Neural crest cell (in vitro differentiated cells): ENCODE data around the gene PLEKHA4. TPM values are rescaled to one million over a fixed set of nuclear protein-coding genes. Genes with fewer than 3 reads are reported as not detected.
"Not testable (repeated sequence)": the region's sequence is repeated elsewhere in the genome, so short reads cannot be mapped to it uniquely, and the experiment has no call there.

ENCODE experiments used
- DNase-seq: peaks from one replicate; pipeline ENCODE4 v3.0.0; 2021; ENCODE audit warnings: low read depth, mixed read lengths, low spot score
- H3K27ac Mint-ChIP-seq: one replicate; pipeline ENCODE4 v1.8.0; 2021; ENCODE audit warnings: mild to moderate bottlenecking, mixed read lengths; ENCODE audit not compliant: unreplicated experiment
- H3K27me3 Mint-ChIP-seq: 2 replicates; pipeline ENCODE4 v1.8.0; 2021; ENCODE audit warnings: low read depth, mild to moderate bottlenecking, mixed read lengths
- H3K36me3 Mint-ChIP-seq: 2 replicates; pipeline ENCODE4 v1.8.0; 2021; ENCODE audit warnings: low read depth, mild to moderate bottlenecking, mixed read lengths
- H3K4me1 Mint-ChIP-seq: 2 replicates; pipeline ENCODE4 v1.8.0; 2021; ENCODE audit warnings: mixed read lengths
- H3K4me3 Mint-ChIP-seq: one replicate; pipeline ENCODE4 v1.8.0; 2021; ENCODE audit warnings: mild to moderate bottlenecking, mixed read lengths
- H3K9me3 Mint-ChIP-seq: 2 replicates; pipeline ENCODE4 v1.8.0; 2021; ENCODE audit warnings: mixed read lengths
- total RNA-seq: library from RNA; stranded (reverse); gene quantifications from 2 replicates; pipeline ENCODE4 v1.2.1, GENCODE V29; 2021
- TF ChIP-seq, protein P1 (sequence below): fragments of 200-600 bp; sonication (generic); conservative IDR thresholded peaks from 2 replicates; pipeline ENCODE4 v1.5.0; 2021; ENCODE audit warnings: antibody characterized with exemption, mild to moderate bottlenecking

PLEKHA4 gene
- total RNA-seq, 1 donor from 2014 or later = 41.8 TPM

- Mint-ChIP-seq H3K9me3 (no peaks in the 10 kb centered on the region), H3K4me1 (peaks cover 20% of the 10 kb centered on the region), H3K36me3 (peaks cover 13% of the 10 kb centered on the region), H3K4me3 (no peak overlapping the region), H3K27ac (no peak overlapping the region), H3K27me3 (no peaks in the 10 kb centered on the region)
- no peak for DNase-seq
- TF ChIP-seq, protein P1, sequence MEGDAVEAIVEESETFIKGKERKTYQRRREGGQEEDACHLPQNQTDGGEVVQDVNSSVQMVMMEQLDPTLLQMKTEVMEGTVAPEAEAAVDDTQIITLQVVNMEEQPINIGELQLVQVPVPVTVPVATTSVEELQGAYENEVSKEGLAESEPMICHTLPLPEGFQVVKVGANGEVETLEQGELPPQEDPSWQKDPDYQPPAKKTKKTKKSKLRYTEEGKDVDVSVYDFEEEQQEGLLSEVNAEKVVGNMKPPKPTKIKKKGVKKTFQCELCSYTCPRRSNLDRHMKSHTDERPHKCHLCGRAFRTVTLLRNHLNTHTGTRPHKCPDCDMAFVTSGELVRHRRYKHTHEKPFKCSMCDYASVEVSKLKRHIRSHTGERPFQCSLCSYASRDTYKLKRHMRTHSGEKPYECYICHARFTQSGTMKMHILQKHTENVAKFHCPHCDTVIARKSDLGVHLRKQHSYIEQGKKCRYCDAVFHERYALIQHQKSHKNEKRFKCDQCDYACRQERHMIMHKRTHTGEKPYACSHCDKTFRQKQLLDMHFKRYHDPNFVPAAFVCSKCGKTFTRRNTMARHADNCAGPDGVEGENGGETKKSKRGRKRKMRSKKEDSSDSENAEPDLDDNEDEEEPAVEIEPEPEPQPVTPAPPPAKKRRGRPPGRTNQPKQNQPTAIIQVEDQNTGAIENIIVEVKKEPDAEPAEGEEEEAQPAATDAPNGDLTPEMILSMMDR = no peak
These were observed 10.7 kb upstream of the PLEKHA4 start for GRCh38 chr19:48879025-48879637.

DNA sequence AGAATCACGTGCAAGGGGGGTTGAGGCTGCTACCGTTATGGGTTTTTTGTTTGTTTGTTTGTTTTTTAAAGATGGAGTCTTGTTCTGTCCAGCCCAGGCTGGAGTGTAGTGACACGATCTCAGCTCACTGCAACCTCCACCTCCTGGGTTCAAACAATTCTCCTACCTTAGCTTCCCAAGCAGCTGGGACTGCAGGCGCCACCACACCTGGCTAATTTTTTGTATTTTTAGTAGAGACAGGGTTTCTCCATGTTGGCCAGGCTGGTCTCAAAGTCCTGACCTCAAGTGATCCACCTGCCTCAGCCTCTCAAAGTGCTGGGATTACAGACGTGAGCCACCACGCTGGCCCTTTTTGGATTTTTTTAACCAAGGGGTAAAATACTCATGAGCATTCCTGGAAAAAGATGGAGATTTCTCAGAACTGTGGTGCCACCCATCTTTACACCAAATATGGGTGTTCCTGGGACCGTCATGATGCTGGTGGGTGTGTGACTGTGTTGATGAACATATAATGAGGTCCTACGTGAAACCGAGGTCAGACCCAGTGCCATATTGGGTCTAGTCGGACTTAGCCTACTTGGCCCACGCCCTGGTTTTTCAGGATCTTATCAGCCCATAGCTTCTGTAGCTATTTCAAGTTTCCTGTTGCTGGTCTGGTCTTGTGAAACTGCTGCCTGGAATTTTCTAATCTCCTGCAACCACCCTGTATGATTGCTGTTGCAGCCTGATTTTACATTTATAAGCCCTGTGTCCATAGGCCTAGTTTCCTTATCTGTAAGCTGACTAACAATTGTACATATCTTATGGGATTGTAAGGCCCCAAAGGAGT is 10.0 kb upstream of the PLEKHA4 start:
- TF ChIP-seq, protein P1 = no peak
- peak overlapping the region; percentile 27 for H3K4me3 Mint-ChIP-seq
- no peaks in the 10 kb centered on the region for H3K9me3 Mint-ChIP-seq
- H3K36me3 Mint-ChIP-seq = peaks cover 20% of the 10 kb centered on the region
- no peaks in the 10 kb centered on the region for H3K27me3 Mint-ChIP-seq
- no peak for DNase-seq
- no peak overlapping the region for H3K27ac Mint-ChIP-seq
- peaks cover 27% of the 10 kb centered on the region for H3K4me1 Mint-ChIP-seq

GRCh38 chr19:48877855-48878195 is 9.4 kb upstream of the PLEKHA4 start:
- no peak overlapping the region for H3K4me3 Mint-ChIP-seq
- DNase-seq = no peak
- no peaks in the 10 kb centered on the region for H3K9me3 Mint-ChIP-seq
- peaks cover 33% of the 10 kb centered on the region for H3K4me1 Mint-ChIP-seq
- H3K27me3 Mint-ChIP-seq = no peaks in the 10 kb centered on the region
- H3K27ac Mint-ChIP-seq = no peak overlapping the region
- H3K36me3 Mint-ChIP-seq = peaks cover 26% of the 10 kb centered on the region
- TF ChIP-seq, protein P1 = no peak

DNA sequence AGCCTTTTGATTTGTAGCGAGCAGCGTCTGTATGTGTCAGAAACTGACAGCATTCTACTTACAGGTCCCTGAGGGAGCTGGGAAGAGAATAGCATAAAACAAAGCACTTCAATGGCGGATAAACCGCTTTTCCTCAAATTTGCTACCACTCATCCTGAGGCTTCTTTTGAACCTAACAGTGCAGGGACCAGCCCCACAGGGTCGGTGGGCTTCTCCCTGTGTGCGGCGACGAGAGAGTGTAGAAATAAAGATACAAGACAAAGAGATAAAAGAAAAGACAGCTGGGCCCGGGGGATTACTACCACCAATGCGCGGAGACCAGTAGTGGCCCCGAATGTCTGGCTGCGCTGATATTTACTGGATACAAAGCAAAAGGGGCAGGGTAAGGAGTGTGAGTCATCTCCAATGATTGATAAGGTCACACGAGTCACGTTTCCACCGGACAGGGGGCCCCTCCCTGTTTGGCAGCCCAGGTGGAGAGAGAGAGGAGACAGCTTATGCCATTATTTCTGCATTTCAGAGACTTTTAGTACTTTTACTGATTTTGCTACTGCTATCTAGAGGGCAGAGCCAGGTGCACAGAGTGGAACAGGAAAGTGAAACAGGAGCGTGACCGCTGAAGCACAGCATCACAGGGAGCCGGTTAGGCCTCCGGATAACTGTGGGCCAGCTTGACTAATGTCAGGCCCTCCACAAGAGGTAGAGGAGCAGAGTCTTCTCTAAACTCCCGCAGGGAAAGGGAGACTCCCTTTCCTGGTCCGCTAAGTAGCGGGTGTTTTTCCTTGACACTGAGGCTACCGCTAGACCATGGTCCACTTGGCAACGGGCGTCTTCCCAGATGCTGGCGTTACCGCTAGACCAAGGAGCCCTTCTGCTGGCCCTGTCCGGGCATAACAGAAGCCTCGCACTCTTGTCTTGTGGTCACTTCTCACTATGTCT is 7.9 kb upstream of the PLEKHA4 start:
- H3K27me3 Mint-ChIP-seq, DNase-seq, H3K9me3 Mint-ChIP-seq: not testable (repeated sequence)
- Mint-ChIP-seq H3K4me3 (peak overlapping the region; percentile 65), H3K36me3 (peaks cover 26% of the 10 kb centered on the region), H3K27ac (peak overlapping the region; percentile 63), H3K4me1 (peaks cover 41% of the 10 kb centered on the region)

DNA sequence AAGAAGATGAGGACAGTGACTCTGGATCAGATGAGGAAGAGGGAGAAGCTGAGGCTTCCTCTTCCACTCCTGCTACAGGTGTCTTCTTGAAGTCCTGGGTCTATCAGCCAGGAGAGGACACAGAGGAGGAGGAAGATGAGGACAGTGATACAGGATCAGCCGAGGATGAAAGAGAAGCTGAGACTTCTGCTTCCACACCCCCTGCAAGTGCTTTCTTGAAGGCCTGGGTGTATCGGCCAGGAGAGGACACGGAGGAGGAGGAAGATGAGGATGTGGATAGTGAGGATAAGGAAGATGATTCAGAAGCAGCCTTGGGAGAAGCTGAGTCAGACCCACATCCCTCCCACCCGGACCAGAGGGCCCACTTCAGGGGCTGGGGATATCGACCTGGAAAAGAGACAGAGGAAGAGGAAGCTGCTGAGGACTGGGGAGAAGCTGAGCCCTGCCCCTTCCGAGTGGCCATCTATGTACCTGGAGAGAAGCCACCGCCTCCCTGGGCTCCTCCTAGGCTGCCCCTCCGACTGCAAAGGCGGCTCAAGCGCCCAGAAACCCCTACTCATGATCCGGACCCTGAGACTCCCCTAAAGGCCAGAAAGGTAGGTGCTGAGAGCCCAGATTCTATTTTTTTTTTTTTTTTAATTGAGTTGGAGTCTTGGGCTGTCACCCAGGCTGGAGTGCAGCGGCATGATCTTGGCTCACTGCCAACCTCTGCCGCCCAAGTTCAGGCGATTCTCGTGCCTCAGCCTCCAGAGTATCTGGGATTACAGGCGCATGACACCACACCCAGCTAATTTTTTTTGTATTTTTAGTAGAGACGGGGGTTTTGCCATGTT is 6.1 kb upstream of the PLEKHA4 start:
- TF ChIP-seq, protein P1 = no peak
- Mint-ChIP-seq H3K36me3 (peaks cover 26% of the 10 kb centered on the region), H3K9me3 (no peaks in the 10 kb centered on the region), H3K27ac (peak overlapping the region; percentile 78), H3K4me3 (peak overlapping the region; percentile 100), H3K4me1 (peaks cover 41% of the 10 kb centered on the region), H3K27me3 (no peaks in the 10 kb centered on the region)
- no peak for DNase-seq
